HG02852 (cell line): Measurements from ENCODE around the gene BIVM.

Source experiments
- ATAC-seq: cut with Tn5 transposase; IDR thresholded peaks from one replicate; pipeline ENCODE4 v1.9.1; 2021; ENCODE audit warnings: mild to moderate bottlenecking, moderate library complexity; ENCODE audit not compliant: unreplicated experiment

Gene BIVM

GRCh38 chr13:102784483-102784882, 14.4 kb upstream of the BIVM start:
- ATAC-seq: no peak

GRCh38 chr13:102788683-102789082, 10.2 kb upstream of the BIVM start:
- no peak for ATAC-seq

- ATAC-seq: no peak
Measured at GRCh38 chr13:102792396-102792795, 6.5 kb upstream of the BIVM start.

GRCh38 chr13:102793611-102794355, 5.1 kb upstream of the BIVM start:
- ATAC-seq: no peak

- peak; percentile 15 for ATAC-seq
Measured at GRCh38 chr13:102799426-102800144, 666 bp downstream of the BIVM start.

- ATAC-seq: peak; percentile 77
Measured at GRCh38 chr13:102800145-102801041, 1.5 kb downstream of the BIVM start.

- ATAC-seq: no peak
Measured at GRCh38 chr13:102805680-102806079, 6.8 kb downstream of the BIVM start.

GRCh38 chr13:102807699-102808098, 8.8 kb downstream of the BIVM start:
- ATAC-seq: no peak

- ATAC-seq: no peak
Measured at GRCh38 chr13:102812611-102813287, 13.8 kb downstream of the BIVM start.

- peak; percentile 71 for ATAC-seq
Measured at GRCh38 chr13:102814025-102814607, 15.2 kb downstream of the BIVM start.

GRCh38 chr13:102814793-102815192, 15.9 kb downstream of the BIVM start:
- ATAC-seq: no peak

- no peak for ATAC-seq
Measured at GRCh38 chr13:102815788-102816187, 16.9 kb downstream of the BIVM start.

GRCh38 chr13:102816708-102817107, 17.8 kb downstream of the BIVM start:
- ATAC-seq: no peak

GRCh38 chr13:102817241-102817640, 18.3 kb downstream of the BIVM start:
- no peak for ATAC-seq

- ATAC-seq: no peak
Measured at GRCh38 chr13:102817907-102818306, 19.0 kb downstream of the BIVM start.

GRCh38 chr13:102825400-102825799, 26.5 kb downstream of the BIVM start:
- no peak for ATAC-seq

- no peak for ATAC-seq
Measured at GRCh38 chr13:102825921-102826706, 27.2 kb downstream of the BIVM start.

GRCh38 chr13:102830646-102831045, 31.7 kb downstream of the BIVM start:
- no peak for ATAC-seq

- no peak for ATAC-seq
Measured at GRCh38 chr13:102836471-102836870, 37.6 kb downstream of the BIVM start.

- ATAC-seq: no peak
Measured at GRCh38 chr13:102838273-102838672, 39.4 kb downstream of the BIVM start.
